PC-3 (cell line): ENCODE measurements around the gene CACNA1C.

Experiments used
- EZH2 ChIP-seq: fragments of 300-600 bp; sonication (generic); IDR thresholded peaks from one replicate; pipeline ENCODE4 v1.6.1; 2017; ENCODE audit warnings: antibody characterized with exemption, mild to moderate bottlenecking, low read length; ENCODE audit not compliant: unreplicated experiment
- TF ChIP-seq, protein P1 (sequence below): fragments of 300-600 bp; sonication (generic); conservative IDR thresholded peaks from 2 replicates; pipeline ENCODE4 v1.5.1; 2017; ENCODE audit warnings: antibody characterized with exemption, low read depth, mild to moderate bottlenecking, low read length

DNA sequence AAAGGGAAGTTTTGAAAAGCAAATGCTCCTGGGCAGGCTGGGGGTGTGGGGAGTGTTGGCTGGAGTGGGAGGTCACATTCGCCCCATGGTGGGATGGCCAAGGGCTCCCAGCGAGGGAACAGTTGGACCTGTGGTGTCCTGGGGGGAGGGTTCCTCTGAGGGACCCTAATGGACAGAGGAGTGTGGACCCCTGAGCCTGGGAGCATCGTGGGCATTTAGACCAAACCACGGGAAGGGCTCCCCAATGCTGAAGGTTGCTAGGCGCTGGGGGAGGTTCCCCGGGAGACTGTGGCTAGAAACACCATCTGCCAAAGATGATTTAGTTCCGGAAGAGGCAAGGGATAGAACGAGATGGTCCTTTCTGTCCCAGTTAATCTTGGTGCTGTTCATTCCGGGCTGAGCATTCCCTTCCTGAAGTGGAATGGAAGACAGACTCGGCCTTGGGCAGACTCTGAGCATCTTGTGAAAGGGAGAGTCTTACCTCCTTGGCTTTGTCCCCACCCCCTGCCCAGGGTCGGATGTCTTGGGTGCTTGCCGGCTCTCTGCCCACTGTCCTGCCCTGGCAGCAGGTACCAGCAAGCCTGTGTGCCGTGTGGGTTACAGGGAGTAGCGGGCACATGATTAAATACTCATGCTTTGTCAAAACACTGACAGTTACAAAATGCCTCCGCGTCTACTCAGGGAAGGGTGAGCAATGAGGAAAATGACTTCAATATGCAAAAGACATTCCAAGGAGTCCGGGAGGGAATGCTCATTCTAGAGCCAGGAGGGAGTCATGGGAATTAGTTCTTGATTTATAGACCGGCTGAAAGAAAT is 215.9 kb downstream of the CACNA1C start:
- TF ChIP-seq, protein P1, sequence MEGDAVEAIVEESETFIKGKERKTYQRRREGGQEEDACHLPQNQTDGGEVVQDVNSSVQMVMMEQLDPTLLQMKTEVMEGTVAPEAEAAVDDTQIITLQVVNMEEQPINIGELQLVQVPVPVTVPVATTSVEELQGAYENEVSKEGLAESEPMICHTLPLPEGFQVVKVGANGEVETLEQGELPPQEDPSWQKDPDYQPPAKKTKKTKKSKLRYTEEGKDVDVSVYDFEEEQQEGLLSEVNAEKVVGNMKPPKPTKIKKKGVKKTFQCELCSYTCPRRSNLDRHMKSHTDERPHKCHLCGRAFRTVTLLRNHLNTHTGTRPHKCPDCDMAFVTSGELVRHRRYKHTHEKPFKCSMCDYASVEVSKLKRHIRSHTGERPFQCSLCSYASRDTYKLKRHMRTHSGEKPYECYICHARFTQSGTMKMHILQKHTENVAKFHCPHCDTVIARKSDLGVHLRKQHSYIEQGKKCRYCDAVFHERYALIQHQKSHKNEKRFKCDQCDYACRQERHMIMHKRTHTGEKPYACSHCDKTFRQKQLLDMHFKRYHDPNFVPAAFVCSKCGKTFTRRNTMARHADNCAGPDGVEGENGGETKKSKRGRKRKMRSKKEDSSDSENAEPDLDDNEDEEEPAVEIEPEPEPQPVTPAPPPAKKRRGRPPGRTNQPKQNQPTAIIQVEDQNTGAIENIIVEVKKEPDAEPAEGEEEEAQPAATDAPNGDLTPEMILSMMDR, result no peak
- TF ChIP-seq EZH2, result no peak
